OCI-LY3 (cell line): ENCODE data around the gene ZNF746.

Experiments used
- H2AFZ ChIP-seq: fragments of 200-600, 300-600 bp; shearing (Covaris generic); 2 replicates; pipeline ENCODE4 v1.6.0; 2014; ENCODE audit warnings: antibody characterized with exemption, low read depth, low read length
- H3K27ac ChIP-seq: fragments of 200-600, 300-600 bp; sonication (generic); 2 replicates; pipeline ENCODE4 v1.5.1; 2014; ENCODE audit warnings: mild to moderate bottlenecking, low read length, moderate library complexity, mixed read lengths
- H3K27me3 ChIP-seq: fragments of 200-600, 300-600 bp; sonication (generic); 2 replicates; pipeline ENCODE4 v1.6.1; 2014; ENCODE audit warnings: low read depth, low read length, mixed read lengths
- H3K36me3 ChIP-seq: fragments of 200-600, 300-600 bp; sonication (generic); replicated peaks from 2 replicates; pipeline ENCODE3; 2014; ENCODE audit warnings: low read depth, low read length, mixed read lengths
- H3K4me1 ChIP-seq: fragments of 300-600, 200-600 bp; sonication (generic); 2 replicates; pipeline ENCODE4 v1.6.1; 2014; ENCODE audit warnings: low read length, mixed read lengths
- H3K4me2 ChIP-seq: fragments of 200-600, 300-600 bp; sonication (generic); 2 replicates; pipeline ENCODE4 v1.6.1; 2014; ENCODE audit warnings: low read length, mixed read lengths
- H3K4me3 ChIP-seq: fragments of 300-600, 200-600 bp; sonication (generic); 2 replicates; pipeline ENCODE4 v1.5.1; 2014; ENCODE audit warnings: antibody characterized with exemption, mild to moderate bottlenecking, low read length, moderate library complexity
- H3K79me2 ChIP-seq: fragments of 300-600, 200-600 bp; shearing (Covaris generic); 2 replicates; pipeline ENCODE4 v1.6.1; 2014; ENCODE audit warnings: mild to moderate bottlenecking, low read length, mixed read lengths
- H3K9ac ChIP-seq: fragments of 300-600, 200-600 bp; shearing (Covaris generic); 2 replicates; pipeline ENCODE4 v1.6.0; 2014; ENCODE audit warnings: mild to moderate bottlenecking, low read length, moderate library complexity
- H3K9me3 ChIP-seq: fragments of 200-600, 300-600 bp; shearing (Covaris generic); 2 replicates; pipeline ENCODE4 v1.6.1; 2014; ENCODE audit warnings: low read length, mixed read lengths; ENCODE audit not compliant: insufficient read depth
- H4K20me1 ChIP-seq: fragments of 200-600, 300-600 bp; sonication (generic); 2 replicates; pipeline ENCODE4 v1.6.1; 2016; ENCODE audit warnings: low read length, mixed read lengths; ENCODE audit not compliant: insufficient read depth
- CTCF ChIP-seq: fragments of 200-600, 300-600 bp; sonication (generic); IDR thresholded peaks from 2 replicates; pipeline ENCODE4 v1.5.1; 2014; ENCODE audit warnings: antibody characterized with exemption, low read length, low read depth
- EZH2phosphoT487 ChIP-seq: fragments of 200-600 bp; shearing (Covaris generic); IDR thresholded peaks from 2 replicates; pipeline ENCODE4 v1.6.1; 2018; ENCODE audit warnings: antibody characterized with exemption, mixed run types, low read depth

The ZNF746 gene

GRCh38 chr7:149456506-149457421 is 40.8 kb downstream of the ZNF746 start:
- H2AFZ ChIP-seq: no peak overlapping the region
- H3K36me3 ChIP-seq: peaks cover 19% of the 10 kb centered on the region
- H3K27me3 ChIP-seq: no peaks in the 10 kb centered on the region
- no peak overlapping the region for H3K4me2 ChIP-seq
- TF ChIP-seq EZH2phosphoT487: no peak
- no peaks in the 10 kb centered on the region; the same call in 1 of the 2 replicates for H4K20me1 ChIP-seq
- H3K9me3 ChIP-seq: no peaks in the 10 kb centered on the region
- H3K9ac ChIP-seq: no peak overlapping the region
- peaks cover 18% of the 10 kb centered on the region for H3K4me1 ChIP-seq
- H3K4me3 ChIP-seq: no peak overlapping the region
- peaks cover 38% of the 10 kb centered on the region for H3K79me2 ChIP-seq
- no peak overlapping the region for H3K27ac ChIP-seq

- H3K79me2 ChIP-seq: peaks cover 37% of the 10 kb centered on the region
- peaks cover 27% of the 10 kb centered on the region for H3K36me3 ChIP-seq
- H3K27ac ChIP-seq: no peak overlapping the region
Measured at GRCh38 chr7:149455175-149455950, 42.2 kb downstream of the ZNF746 start.

GRCh38 chr7:149454750-149455149 is 42.9 kb downstream of the ZNF746 start:
- H3K4me1 ChIP-seq: peaks cover 18% of the 10 kb centered on the region
- no peak overlapping the region for H3K9ac ChIP-seq
- TF ChIP-seq EZH2phosphoT487 (no peak), CTCF (no peak)
- H3K36me3 ChIP-seq: peaks cover 33% of the 10 kb centered on the region
- H3K9me3 ChIP-seq: no peaks in the 10 kb centered on the region
- H3K27ac ChIP-seq: no peak overlapping the region
- no peak overlapping the region for H3K4me3 ChIP-seq
- H3K4me2 ChIP-seq: no peak overlapping the region
- peaks cover 31% of the 10 kb centered on the region for H3K79me2 ChIP-seq
- no peaks in the 10 kb centered on the region for H3K27me3 ChIP-seq
- no peaks in the 10 kb centered on the region; the same call in 1 of the 2 replicates for H4K20me1 ChIP-seq
- H2AFZ ChIP-seq: no peak overlapping the region

More at GRCh38 chr7:149455175-149455950, 42.2 kb downstream of the ZNF746 start:
- no peak overlapping the region for H3K4me2 ChIP-seq
- no peaks in the 10 kb centered on the region; the same call in 1 of the 2 replicates for H4K20me1 ChIP-seq
- no peaks in the 10 kb centered on the region for H3K9me3 ChIP-seq
- H3K9ac ChIP-seq: no peak overlapping the region
- peaks cover 18% of the 10 kb centered on the region for H3K4me1 ChIP-seq
- H2AFZ ChIP-seq: no peak overlapping the region
- TF ChIP-seq CTCF: no peak
- no peak for TF ChIP-seq EZH2phosphoT487
- H3K4me3 ChIP-seq: no peak overlapping the region
- no peaks in the 10 kb centered on the region for H3K27me3 ChIP-seq

- Histone ChIP-seq H3K27ac (no peak overlapping the region), H3K9ac (no peak overlapping the region), H4K20me1 (no peaks in the 10 kb centered on the region; the same call in 1 of the 2 replicates), H3K4me1 (peaks cover 15% of the 10 kb centered on the region), H3K4me3 (no peak overlapping the region), H3K4me2 (no peak overlapping the region), H3K27me3 (no peaks in the 10 kb centered on the region), H3K36me3 (peaks cover 37% of the 10 kb centered on the region), H2AFZ (no peak overlapping the region), H3K9me3 (no peaks in the 10 kb centered on the region), H3K79me2 (peaks cover 24% of the 10 kb centered on the region)
- TF ChIP-seq EZH2phosphoT487 (no peak), CTCF (no peak)
Measured at GRCh38 chr7:149454006-149454405, 43.6 kb downstream of the ZNF746 start.
